OCI-LY7 (cell line): ENCODE data around the gene CCDC68. TPM values are rescaled to one million over a fixed set of nuclear protein-coding genes. Genes with fewer than 3 reads are reported as not detected.

Experiments
- BruUV-seq: library from RNA; stranded (reverse); fragments of 400-500 nt; replicated peaks from 2 replicates; lab custom pipeline; 2021; lab: Mats Ljungman, UMichigan
- CTCF ChIA-PET: fragments of 300-600 bp; sonication (Branson Sonifier 250); formaldehyde crosslinking; loops from one replicate; lab custom pipeline; 2022; ENCODE audit warnings: antibody characterized with exemption; ENCODE audit not compliant: unreplicated experiment; lab: Charles Lee
- POLR2A ChIA-PET: fragments of 300-600 bp; sonication (Branson Sonifier 250); formaldehyde crosslinking; loops from one replicate; lab custom pipeline; 2022; ENCODE audit warnings: antibody characterized with exemption; lab: Charles Lee
- DNase-seq: peaks from one replicate; pipeline ENCODE4 v3.0.0-alpha.2; 2015; ENCODE audit warnings: low spot score
- H2AFZ ChIP-seq: fragments of 200-600 bp; sonication (generic), shearing (Covaris generic); 2 replicates; pipeline ENCODE4 v1.6.1; 2014; ENCODE audit warnings: mild to moderate bottlenecking, antibody characterized with exemption, low read length, moderate library complexity
- H3K27ac ChIP-seq: fragments of 200-600 bp; sonication (generic); 2 replicates; pipeline ENCODE4 v1.5.1; 2014; ENCODE audit warnings: mixed run types, low read depth, mild to moderate bottlenecking, moderate library complexity, low read length, inconsistent platforms; ENCODE audit not compliant: poor library complexity, severe bottlenecking
- H3K36me3 ChIP-seq: fragments of 200-600 bp; sonication (generic); 2 replicates; pipeline ENCODE4 v1.6.1; 2014; ENCODE audit warnings: mild to moderate bottlenecking, antibody characterized with exemption, low read length, moderate library complexity, mixed read lengths; ENCODE audit not compliant: insufficient read depth
- H3K4me1 ChIP-seq: fragments of 200-600 bp; sonication (generic); 2 replicates; pipeline ENCODE4 v1.5.1; 2014; ENCODE audit warnings: mild to moderate bottlenecking, low read length; ENCODE audit not compliant: insufficient read depth, poor library complexity, severe bottlenecking
- H3K4me2 ChIP-seq: fragments of 200-600 bp; sonication (generic); 2 replicates; pipeline ENCODE4 v1.6.1; 2014; ENCODE audit warnings: mild to moderate bottlenecking, low read length
- H3K4me3 ChIP-seq: fragments of 200-600 bp; sonication (generic); 2 replicates; pipeline ENCODE4 v1.5.1; 2014; ENCODE audit warnings: mild to moderate bottlenecking, low read depth, low read length; ENCODE audit not compliant: poor library complexity, severe bottlenecking
- H3K79me2 ChIP-seq: fragments of 200-600 bp; sonication (generic); 2 replicates; pipeline ENCODE4 v1.6.1; 2016; ENCODE audit warnings: low read depth, mild to moderate bottlenecking, low read length, moderate library complexity, mixed read lengths; ENCODE audit not compliant: insufficient read depth
- H3K9me2 ChIP-seq: fragments of 200-600 bp; sonication (generic); 2 replicates; pipeline ENCODE4 v1.6.1; 2016; ENCODE audit warnings: mild to moderate bottlenecking, low read length, mixed read lengths; ENCODE audit not compliant: insufficient read depth
- H3K9me3 ChIP-seq: fragments of 200-600 bp; sonication (generic); 2 replicates; pipeline ENCODE4 v1.6.1; 2014; ENCODE audit warnings: mild to moderate bottlenecking, mixed run types, low read length, mixed read lengths
- H4K20me1 ChIP-seq: fragments of 200-600 bp; sonication (generic); 2 replicates; pipeline ENCODE4 v1.6.1; 2014; ENCODE audit warnings: mild to moderate bottlenecking, antibody characterized with exemption, low read length, moderate library complexity, mixed read lengths; ENCODE audit not compliant: insufficient read depth
- CTCF ChIP-seq: fragments of 200-600 bp; sonication (generic); conservative IDR thresholded peaks from 2 replicates; pipeline ENCODE4 v1.5.1; 2014; ENCODE audit warnings: mild to moderate bottlenecking, antibody characterized with exemption, low read length, moderate library complexity, mixed read lengths
- EZH2phosphoT487 ChIP-seq: fragments of 200-600 bp; sonication (generic); IDR thresholded peaks from 2 replicates; pipeline ENCODE4 v1.6.1; 2018; ENCODE audit warnings: low read depth, borderline replicate concordance, mild to moderate bottlenecking, mixed run types, antibody characterized with exemption, low read length, moderate library complexity, mixed read lengths
- intact Hi-C: fragments of 100-400 bp; cut with micrococcal nuclease; formaldehyde crosslinking; loops from one replicate; pipeline ENCODE4 v1.10.0; 2022; ENCODE audit not compliant: unreplicated experiment
- total RNA-seq, 2 experiments: library from RNA; depleted of rRNA in 1 of 2; stranded (reverse); fragments of >200 nt in 1 of 2; shearing (Covaris generic) in 1 of 2; gene quantifications; 2 replicates each; pipeline ENCODE4 v1.2.3, GENCODE V29; 2014 to 2022

Gene CCDC68
- total RNA-seq, 2 experiments from 2014 or later = not detected

GRCh38 chr18:54926593-54927325 lies 32.5 kb downstream of the CCDC68 start:
- H4K20me1 ChIP-seq = no peaks in the 10 kb centered on the region
- DNase-seq = no peak
- H3K9me3 ChIP-seq = no peaks in the 10 kb centered on the region
- H3K79me2 ChIP-seq = no peaks in the 10 kb centered on the region
- no peak overlapping the region for H3K4me2 ChIP-seq
- TF ChIP-seq EZH2phosphoT487 (no peak), CTCF (no peak)
- ChIA-PET POLR2A (interaction anchor here (0.5 kb wide), 1 partner anchor 40 kb away, joined by 4 read pairs; no protein-coding TSS in a partner anchor), CTCF (no interaction called here)
- H3K9me2 ChIP-seq = no peaks in the 10 kb centered on the region
- H3K36me3 ChIP-seq = no peaks in the 10 kb centered on the region
- no TSS peak for BruUV-seq
- no peaks in the 10 kb centered on the region for H3K4me1 ChIP-seq
- H3K4me3 ChIP-seq = no peak overlapping the region
- intact Hi-C loops = no loop called here
- no peak overlapping the region for H2AFZ ChIP-seq
- no peak overlapping the region for H3K27ac ChIP-seq

- no peak overlapping the region for H3K4me3 ChIP-seq
- H3K9me3 ChIP-seq = no peaks in the 10 kb centered on the region
- intact Hi-C loops = no loop called here
- H3K27ac ChIP-seq = no peak overlapping the region
- no peak for DNase-seq
- no peak overlapping the region for H3K4me2 ChIP-seq
- H2AFZ ChIP-seq = no peak overlapping the region
- no peaks in the 10 kb centered on the region for H3K79me2 ChIP-seq
- H4K20me1 ChIP-seq = no peaks in the 10 kb centered on the region
- ChIA-PET POLR2A (no interaction called here), CTCF (no interaction called here)
- BruUV-seq = no TSS peak
- H3K9me2 ChIP-seq = no peaks in the 10 kb centered on the region
- no peaks in the 10 kb centered on the region for H3K36me3 ChIP-seq
- H3K4me1 ChIP-seq = no peaks in the 10 kb centered on the region
- no peak for TF ChIP-seq EZH2phosphoT487
- no peak for TF ChIP-seq CTCF
Measured at GRCh38 chr18:54924948-54925347, 34.3 kb downstream of the CCDC68 start.

- BruUV-seq = no TSS peak
- Histone ChIP-seq H3K4me1 (no peaks in the 10 kb centered on the region), H3K79me2 (no peaks in the 10 kb centered on the region), H2AFZ (no peak overlapping the region), H3K9me3 (no peaks in the 10 kb centered on the region), H3K4me3 (no peak overlapping the region), H3K9me2 (no peaks in the 10 kb centered on the region), H4K20me1 (no peaks in the 10 kb centered on the region), H3K27ac (no peak overlapping the region), H3K36me3 (no peaks in the 10 kb centered on the region), H3K4me2 (no peak overlapping the region)
- no peak for DNase-seq
- ChIA-PET POLR2A (interaction anchor here (0.6 to 0.7 kb wide), 3 partner anchors 935 to 1534 kb away, joined by 3 to 5 read pairs (median 4); no protein-coding TSS in a partner anchor), CTCF (no interaction called here)
- no peak for TF ChIP-seq CTCF
- no peak for TF ChIP-seq EZH2phosphoT487
- intact Hi-C loops = no loop called here
Measured at GRCh38 chr18:54923339-54923956, 35.8 kb downstream of the CCDC68 start.
